SH-SY5Y (cell line): Measurements from ENCODE around the gene CTDNEP1.

ENCODE experiments used
- GATA2 ChIP-seq: IDR thresholded peaks from 2 replicates; pipeline ENCODE4 v1.6.1; 2011; ENCODE audit warnings: mild to moderate bottlenecking, low read depth, low read length
- GATA3 ChIP-seq: IDR thresholded peaks from 2 replicates; pipeline ENCODE4 v1.6.1; 2011; ENCODE audit warnings: low read depth, mild to moderate bottlenecking, low read length, moderate library complexity

- TF ChIP-seq GATA2 = no peak
- no peak for TF ChIP-seq GATA3
Observed at GRCh38 chr17:7258731-7259554, 7.4 kb upstream of the CTDNEP1 start.
